Measurements from ENCODE around the gene CYP26B1.

Gene CYP26B1

DNA sequence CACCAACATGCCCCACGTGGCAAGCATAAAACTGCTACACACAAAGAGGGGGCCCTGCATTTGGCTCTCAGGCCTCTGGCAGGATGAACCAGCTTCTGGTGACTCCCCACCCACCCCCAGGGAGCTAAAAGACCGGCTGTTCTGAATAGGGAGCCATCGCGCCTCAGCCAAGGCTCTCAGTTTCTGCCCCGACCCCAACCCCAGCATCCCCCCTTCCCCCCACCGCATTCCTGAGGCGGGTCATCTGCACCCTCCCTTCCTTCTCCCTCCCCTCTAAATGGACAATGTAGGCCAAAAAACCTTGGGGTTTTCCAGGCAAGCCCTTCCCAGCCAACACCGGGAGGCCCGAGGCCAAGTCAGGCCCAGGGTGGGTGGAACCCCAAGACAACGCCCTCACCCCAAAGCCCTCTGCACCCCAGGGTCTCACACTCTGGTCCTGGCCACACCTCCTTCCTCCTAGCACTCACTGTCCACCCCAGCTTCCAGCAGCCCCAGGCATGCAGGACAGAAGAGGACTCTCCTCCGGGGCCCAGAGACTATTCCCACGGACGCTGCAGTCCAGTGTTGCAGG is 5.7 kb downstream of the CYP26B1 start:
- DNase-seq: no peak

GRCh38 chr2:72141032-72141645 is 6.5 kb downstream of the CYP26B1 start:
- DNase-seq: no peak

GRCh38 chr2:72140621-72140960 is 7.1 kb downstream of the CYP26B1 start:
- no peak for DNase-seq

DNA sequence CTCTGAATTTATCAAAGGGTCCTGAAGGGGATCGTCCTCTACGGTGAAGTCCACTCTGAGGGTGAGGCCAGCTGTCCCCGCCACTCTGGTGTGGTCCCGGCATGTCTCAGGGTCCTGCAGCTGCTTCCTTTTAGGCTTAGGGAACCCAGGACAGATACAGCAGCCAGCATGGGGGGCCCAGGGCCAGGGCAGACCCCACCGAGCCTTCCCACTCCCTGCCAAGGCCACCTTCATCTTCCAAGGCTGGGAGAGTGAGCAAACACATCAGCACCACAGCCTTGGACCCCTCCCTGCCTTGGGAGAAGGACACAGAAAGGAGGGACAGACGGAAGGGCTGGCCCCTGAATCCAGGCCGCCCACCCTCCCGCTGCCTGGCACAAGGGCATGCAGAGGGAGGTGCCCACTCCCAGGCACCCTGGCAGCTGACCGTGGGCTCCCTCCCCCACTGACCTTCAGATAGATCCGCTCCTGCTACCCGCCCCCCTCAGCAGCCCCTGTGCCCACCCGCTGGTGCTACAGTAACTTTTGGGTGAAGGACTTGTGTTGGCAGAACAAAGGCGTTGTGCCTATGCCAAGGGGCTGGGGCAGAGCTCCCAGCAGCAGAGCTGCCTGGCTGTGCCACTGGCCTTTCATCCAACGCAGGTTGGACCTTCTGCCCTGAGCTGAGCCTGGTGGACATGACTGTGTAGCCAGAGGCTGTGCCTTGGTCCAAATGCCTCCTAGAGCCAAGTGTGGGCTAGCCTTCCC is 7.6 kb downstream of the CYP26B1 start:
- no peak for DNase-seq

DNA sequence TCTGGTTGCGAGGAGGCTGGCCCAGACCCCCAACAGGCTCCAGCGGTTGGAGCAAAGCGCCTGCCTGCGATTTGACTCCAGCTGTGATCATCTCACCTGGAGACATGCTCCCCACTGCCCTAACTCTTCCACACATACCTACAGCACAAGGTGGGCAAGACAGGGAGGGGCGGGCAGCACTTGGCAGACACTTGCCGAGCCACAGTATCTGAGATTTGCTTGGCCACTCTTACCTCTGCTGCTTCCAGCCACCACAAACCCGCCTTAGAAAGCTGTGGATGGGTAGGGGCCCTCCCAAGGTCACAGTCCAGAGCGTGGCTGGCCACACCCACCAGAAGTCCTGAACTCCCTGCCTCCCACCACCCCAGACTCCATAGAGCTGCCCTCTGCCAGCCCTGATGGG is 8.2 kb downstream of the CYP26B1 start:
- no peak for DNase-seq

DNA sequence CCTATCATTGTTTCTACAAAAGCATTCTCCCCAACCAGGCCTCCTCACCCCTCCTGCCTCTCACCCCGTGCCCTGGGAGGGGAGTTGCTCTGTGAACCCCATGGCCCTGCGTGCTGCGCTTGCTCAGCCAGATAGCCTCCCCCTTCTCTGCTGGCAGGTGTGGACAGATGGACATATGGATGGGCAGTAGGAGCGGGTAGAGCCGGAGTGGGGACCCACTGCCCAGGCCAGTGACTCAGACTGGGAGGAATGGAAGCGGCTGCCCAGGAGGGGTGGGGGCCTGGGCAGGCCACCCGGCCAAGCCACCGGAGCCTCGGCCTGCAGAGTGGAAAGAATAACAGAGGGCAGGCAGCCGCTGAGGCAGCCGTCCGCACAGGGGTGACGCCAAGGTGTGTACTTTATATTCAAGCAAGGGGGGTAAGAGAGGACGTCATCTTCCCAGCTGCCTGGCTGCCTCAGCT is 8.7 kb downstream of the CYP26B1 start:
- DNase-seq: no peak

DNA sequence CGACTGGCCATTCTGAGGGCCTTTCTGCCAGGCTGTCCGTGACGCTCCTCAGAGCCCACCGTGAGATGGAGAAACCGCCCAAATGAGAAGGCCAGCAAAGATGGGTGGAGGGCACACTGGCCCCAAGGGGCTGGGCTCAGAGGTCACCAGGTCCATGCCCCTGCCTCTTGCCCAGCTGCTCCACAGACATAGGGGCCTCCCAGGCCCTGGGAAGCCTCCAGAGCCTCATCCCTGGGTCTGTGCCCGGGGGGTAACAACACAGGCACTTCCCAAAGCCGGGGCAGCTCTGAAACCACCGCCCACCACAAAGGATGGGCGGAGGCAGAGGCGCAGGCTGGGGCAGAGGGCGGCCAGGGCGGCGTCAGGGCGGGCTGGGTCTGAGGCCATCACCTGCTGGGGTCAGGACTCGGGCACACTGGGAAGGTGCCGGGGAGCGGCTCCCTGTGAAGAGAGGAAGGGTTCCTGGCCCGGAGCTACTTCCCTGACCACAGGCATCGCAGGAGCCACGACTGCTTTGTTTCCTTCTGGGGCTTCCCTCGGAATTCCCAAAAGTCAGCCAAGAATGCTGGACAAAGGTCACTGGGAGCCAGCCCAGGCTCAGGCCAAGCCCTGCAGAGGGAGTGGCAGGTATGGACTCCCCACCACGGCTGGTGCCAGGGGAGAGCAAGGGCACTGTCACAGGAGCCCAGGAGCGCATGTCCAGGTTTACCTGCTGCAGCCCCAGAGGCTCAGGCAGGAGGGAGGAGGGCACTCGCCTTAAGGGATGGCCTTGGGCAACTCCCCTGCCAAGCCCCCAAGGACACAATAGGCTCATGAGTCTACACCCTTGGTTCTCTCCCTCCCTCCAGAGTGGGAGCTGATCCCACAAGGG is 9.4 kb downstream of the CYP26B1 start:
- DNase-seq: no peak

DNA sequence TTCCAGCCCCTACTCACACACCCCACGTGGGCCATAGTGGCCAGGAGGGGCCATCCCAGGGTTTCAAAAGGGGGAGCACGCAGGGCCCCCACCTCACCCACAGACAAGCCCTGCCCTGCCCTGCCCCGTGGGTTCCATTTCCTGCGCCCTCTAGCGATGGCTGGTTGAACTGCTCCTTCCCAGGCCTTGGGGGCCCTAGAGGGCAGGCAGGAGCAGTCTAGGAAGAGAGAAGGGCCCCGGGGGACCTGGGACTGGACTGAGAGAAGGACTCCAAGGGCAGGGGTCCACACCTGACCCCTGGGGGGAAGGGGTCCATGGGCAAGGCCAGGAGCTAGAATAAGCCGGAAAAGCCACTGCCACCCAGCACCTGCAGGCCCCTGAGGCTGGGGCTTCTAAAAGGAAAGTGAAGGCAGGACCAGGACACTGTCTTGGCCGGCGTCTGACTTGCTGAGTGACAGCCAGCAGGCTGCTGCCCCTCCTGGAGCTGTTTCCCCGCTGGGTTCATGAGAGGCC is 10.1 kb downstream of the CYP26B1 start:
- peak in 38 of 58 donors; percentile 18 to 71 (median 34) for DNase-seq

GRCh38 chr2:72136933-72137497 is 10.6 kb downstream of the CYP26B1 start:
- DNase-seq: no peak

GRCh38 chr2:72136331-72136730 is 11.3 kb downstream of the CYP26B1 start:
- DNase-seq: peak in 12 of 58 donors; percentile 15 to 57 (median 29)

DNA sequence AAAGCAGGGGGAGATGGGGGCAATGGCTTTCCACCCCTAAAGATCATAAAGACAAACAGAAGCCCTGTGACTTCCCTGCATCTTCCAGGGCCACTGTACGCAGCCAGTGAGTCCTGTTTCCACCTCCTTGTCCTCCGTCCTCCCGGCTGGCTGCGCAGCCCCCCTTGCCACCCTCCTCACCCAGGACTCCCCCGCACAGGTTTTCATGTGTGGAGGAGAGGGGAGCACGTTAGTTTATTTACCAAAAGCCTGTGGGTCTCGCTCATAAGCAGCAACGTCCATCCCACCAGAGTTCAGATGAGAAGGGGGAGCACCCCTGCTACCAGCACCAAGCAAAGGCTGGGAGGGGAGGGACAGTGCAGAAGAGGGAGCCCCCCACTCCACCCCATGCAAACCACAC is 11.7 kb downstream of the CYP26B1 start:
- no peak for DNase-seq

- DNase-seq: no peak
Observed at GRCh38 chr2:72134997-72135800, 12.5 kb downstream of the CYP26B1 start.

GRCh38 chr2:72134408-72134996 is 13.2 kb downstream of the CYP26B1 start:
- no peak for DNase-seq

- no peak for DNase-seq
Observed at GRCh38 chr2:72133721-72134407, 13.8 kb downstream of the CYP26B1 start.

GRCh38 chr2:72132981-72133720 is 14.5 kb downstream of the CYP26B1 start:
- no peak for DNase-seq

DNA sequence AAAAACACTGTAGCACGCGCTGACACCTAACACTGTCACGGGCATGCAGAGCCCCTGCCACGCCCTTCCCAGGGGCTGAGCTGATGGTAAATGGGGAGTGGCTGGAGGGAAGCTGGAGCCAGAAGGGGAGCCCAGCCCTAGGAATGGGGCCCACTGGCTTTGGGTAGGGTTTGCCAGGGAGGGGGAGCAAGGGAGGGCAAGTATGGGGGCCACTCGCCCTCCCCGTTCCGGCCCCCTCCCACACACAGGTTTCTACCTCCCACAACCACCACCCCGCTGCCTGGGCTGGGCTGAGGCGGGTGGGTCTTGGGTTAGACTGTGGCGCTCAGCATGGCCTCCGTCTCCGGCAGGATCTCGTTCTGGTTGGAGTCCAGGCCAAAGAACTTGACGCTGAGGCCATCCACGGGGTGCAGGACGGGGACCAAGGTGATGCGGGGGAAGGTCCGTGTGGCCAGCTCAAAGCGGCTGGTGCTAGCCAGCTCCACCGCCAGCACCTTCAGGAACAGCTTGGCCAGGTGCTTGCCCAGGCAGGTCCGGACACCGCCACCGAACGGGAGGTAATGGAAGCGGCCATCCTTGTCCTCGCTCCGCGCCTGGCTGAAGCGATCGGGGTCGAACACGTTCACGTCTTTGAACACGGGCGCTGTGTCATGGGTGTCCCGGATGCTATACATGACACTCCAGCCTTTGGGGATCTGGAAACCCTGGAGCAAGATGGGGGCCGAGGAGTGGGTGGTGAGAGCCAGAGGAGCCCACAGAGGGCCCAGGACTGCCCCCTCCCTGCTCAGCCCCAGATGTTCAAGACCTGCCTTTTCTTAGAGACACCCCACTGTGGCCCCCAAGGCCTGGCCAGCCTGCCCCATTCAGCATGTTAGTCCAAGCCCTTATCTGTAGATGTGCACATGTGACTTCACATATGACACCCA is 15.5 kb downstream of the CYP26B1 start:
- DNase-seq: no peak

DNA sequence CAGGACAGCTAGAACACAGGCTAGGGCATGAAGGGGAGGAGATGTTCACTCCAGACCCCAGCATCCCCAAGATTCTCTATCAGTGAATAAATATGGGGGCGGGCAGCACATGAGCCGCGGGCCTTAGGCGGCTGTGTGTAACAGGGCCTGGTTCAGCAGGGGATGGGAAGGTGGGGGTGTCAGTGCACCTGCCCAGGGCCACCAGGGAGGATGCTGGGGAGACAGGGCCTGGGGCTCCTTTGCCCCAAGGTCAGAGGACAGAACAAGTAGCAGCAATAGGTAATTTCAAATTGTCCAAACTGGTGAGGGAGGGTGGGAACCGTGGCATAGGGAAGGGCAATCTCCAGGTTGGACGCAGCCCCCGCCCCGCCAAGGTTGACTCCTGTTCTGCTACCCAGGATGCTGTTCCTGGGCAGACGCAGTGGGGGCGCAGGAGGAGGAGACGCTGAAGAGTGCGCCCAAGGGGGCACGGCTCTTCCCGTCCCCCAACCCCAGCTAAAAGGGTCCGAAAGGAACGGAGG is 16.2 kb downstream of the CYP26B1 start:
- DNase-seq: no peak

Data from anterior cingulate cortex (tissue), 58 donors.